Measurements from ENCODE around the gene PXYLP1.

DNA sequence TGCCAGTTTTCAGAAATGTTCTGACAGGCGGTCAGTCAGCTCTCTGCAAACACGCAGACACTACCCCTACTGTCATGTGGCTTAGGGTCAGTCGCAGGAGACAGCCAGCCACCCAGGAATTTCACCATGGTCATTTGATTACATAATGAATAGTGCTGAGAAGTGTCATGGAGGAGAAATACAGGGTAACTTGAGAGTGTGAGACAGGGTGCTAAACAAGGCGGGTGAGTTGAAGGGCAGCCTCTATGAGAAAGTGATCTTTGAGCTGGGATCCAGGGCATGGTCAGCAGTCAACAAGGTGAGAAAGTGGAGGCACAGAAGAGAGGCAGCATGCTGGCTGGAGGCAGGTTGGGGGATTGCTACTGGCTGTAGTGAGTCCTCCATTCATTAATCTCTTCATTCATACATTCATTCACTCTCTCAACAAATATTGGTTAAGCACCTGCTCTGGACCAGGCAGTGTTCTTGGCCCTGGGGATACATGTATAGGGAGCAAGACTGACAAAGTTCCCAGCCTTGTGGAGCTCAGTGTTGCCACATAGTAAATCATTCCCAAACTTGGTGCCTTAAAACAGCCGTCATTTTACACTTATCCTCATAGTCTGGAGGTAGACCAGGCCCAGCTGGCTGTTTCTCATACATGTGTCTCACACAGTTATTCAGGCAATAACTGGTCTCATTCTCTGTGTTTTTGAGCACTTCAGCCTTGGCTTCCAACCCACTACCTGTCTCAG, 14.8 kb downstream of the PXYLP1 start:
- no peak for TF ChIP-seq ESRRA (IDR thresholded peaks at IDR 0.05; ENCODE audit: low read length)
- no peak for TF ChIP-seq EP300 (IDR thresholded peaks at IDR 0.05; ENCODE audit: borderline replicate concordance in 1 of 2, control insufficient read depth in 1 of 2, low read depth in 2 of 2, low read length in 2 of 2)
- TF ChIP-seq TBL1XR1 (IDR thresholded peaks at IDR 0.05; ENCODE audit: low read depth, low read length): no peak
- TF ChIP-seq CEBPB (IDR thresholded peaks at IDR 0.05; ENCODE audit: borderline replicate concordance in 1 of 2, low read depth in 2 of 2, low read length in 2 of 2): no peak
- TF ChIP-seq RFX5 (IDR thresholded peaks at IDR 0.05; ENCODE audit: low read depth, low read length): no peak
- TF ChIP-seq MYC (IDR thresholded peaks at IDR 0.05; ENCODE audit: insufficient read depth, insufficient read length, insufficient replicate concordance, low read length, severe bottlenecking): no peak
- TF ChIP-seq, protein P1, sequence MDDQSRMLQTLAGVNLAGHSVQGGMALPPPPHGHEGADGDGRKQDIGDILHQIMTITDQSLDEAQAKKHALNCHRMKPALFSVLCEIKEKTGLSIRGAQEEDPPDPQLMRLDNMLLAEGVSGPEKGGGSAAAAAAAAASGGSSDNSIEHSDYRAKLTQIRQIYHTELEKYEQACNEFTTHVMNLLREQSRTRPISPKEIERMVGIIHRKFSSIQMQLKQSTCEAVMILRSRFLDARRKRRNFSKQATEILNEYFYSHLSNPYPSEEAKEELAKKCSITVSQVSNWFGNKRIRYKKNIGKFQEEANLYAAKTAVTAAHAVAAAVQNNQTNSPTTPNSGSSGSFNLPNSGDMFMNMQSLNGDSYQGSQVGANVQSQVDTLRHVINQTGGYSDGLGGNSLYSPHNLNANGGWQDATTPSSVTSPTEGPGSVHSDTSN (IDR thresholded peaks at IDR 0.05; ENCODE audit: insufficient replicate concordance, low read depth, low read length): no peak
- TF ChIP-seq, protein P2, sequence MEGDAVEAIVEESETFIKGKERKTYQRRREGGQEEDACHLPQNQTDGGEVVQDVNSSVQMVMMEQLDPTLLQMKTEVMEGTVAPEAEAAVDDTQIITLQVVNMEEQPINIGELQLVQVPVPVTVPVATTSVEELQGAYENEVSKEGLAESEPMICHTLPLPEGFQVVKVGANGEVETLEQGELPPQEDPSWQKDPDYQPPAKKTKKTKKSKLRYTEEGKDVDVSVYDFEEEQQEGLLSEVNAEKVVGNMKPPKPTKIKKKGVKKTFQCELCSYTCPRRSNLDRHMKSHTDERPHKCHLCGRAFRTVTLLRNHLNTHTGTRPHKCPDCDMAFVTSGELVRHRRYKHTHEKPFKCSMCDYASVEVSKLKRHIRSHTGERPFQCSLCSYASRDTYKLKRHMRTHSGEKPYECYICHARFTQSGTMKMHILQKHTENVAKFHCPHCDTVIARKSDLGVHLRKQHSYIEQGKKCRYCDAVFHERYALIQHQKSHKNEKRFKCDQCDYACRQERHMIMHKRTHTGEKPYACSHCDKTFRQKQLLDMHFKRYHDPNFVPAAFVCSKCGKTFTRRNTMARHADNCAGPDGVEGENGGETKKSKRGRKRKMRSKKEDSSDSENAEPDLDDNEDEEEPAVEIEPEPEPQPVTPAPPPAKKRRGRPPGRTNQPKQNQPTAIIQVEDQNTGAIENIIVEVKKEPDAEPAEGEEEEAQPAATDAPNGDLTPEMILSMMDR (IDR thresholded peaks at IDR 0.05 in 2 of 3, conservative IDR thresholded peaks at IDR 0.05 in 1 of 3; ENCODE audit: control insufficient read depth in 2 of 3, extremely low read depth in 1 of 3, insufficient read depth in 1 of 3, low read depth in 3 of 3, low read length in 3 of 3): no peak
- TF ChIP-seq, protein P3, sequence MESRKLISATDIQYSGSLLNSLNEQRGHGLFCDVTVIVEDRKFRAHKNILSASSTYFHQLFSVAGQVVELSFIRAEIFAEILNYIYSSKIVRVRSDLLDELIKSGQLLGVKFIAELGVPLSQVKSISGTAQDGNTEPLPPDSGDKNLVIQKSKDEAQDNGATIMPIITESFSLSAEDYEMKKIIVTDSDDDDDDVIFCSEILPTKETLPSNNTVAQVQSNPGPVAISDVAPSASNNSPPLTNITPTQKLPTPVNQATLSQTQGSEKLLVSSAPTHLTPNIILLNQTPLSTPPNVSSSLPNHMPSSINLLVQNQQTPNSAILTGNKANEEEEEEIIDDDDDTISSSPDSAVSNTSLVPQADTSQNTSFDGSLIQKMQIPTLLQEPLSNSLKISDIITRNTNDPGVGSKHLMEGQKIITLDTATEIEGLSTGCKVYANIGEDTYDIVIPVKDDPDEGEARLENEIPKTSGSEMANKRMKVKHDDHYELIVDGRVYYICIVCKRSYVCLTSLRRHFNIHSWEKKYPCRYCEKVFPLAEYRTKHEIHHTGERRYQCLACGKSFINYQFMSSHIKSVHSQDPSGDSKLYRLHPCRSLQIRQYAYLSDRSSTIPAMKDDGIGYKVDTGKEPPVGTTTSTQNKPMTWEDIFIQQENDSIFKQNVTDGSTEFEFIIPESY (IDR thresholded peaks at IDR 0.05): no peak
- TF ChIP-seq TAF1 (IDR thresholded peaks at IDR 0.05; ENCODE audit: borderline replicate concordance, low read depth, low read length): no peak
- TF ChIP-seq, protein P4, sequence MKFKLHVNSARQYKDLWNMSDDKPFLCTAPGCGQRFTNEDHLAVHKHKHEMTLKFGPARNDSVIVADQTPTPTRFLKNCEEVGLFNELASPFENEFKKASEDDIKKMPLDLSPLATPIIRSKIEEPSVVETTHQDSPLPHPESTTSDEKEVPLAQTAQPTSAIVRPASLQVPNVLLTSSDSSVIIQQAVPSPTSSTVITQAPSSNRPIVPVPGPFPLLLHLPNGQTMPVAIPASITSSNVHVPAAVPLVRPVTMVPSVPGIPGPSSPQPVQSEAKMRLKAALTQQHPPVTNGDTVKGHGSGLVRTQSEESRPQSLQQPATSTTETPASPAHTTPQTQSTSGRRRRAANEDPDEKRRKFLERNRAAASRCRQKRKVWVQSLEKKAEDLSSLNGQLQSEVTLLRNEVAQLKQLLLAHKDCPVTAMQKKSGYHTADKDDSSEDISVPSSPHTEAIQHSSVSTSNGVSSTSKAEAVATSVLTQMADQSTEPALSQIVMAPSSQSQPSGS (IDR thresholded peaks at IDR 0.05; ENCODE audit: low read length): no peak
- no peak for TF ChIP-seq RB1 (IDR thresholded peaks at IDR 0.05; ENCODE audit: borderline replicate concordance)

All from GM12878 (cell line).